ENCODE data around the gene PDE6B.

- TF ChIP-seq, protein P1, sequence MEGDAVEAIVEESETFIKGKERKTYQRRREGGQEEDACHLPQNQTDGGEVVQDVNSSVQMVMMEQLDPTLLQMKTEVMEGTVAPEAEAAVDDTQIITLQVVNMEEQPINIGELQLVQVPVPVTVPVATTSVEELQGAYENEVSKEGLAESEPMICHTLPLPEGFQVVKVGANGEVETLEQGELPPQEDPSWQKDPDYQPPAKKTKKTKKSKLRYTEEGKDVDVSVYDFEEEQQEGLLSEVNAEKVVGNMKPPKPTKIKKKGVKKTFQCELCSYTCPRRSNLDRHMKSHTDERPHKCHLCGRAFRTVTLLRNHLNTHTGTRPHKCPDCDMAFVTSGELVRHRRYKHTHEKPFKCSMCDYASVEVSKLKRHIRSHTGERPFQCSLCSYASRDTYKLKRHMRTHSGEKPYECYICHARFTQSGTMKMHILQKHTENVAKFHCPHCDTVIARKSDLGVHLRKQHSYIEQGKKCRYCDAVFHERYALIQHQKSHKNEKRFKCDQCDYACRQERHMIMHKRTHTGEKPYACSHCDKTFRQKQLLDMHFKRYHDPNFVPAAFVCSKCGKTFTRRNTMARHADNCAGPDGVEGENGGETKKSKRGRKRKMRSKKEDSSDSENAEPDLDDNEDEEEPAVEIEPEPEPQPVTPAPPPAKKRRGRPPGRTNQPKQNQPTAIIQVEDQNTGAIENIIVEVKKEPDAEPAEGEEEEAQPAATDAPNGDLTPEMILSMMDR (IDR thresholded peaks at IDR 0.05), result no peak
- TF ChIP-seq POLR2A (IDR thresholded peaks at IDR 0.05), result no peak
These were observed 60.5 kb downstream of the PDE6B start for GRCh38 chr4:685679-686412.

Measured in thyroid gland (tissue), 4 donors.